ENCODE data around the gene PRSS53. TPM values are rescaled to one million over a fixed set of nuclear protein-coding genes. Genes with fewer than 3 reads are reported as not detected.

PRSS53 gene
- total RNA-seq, 1 experiment from 2014 or later = 4.4 TPM

DNA sequence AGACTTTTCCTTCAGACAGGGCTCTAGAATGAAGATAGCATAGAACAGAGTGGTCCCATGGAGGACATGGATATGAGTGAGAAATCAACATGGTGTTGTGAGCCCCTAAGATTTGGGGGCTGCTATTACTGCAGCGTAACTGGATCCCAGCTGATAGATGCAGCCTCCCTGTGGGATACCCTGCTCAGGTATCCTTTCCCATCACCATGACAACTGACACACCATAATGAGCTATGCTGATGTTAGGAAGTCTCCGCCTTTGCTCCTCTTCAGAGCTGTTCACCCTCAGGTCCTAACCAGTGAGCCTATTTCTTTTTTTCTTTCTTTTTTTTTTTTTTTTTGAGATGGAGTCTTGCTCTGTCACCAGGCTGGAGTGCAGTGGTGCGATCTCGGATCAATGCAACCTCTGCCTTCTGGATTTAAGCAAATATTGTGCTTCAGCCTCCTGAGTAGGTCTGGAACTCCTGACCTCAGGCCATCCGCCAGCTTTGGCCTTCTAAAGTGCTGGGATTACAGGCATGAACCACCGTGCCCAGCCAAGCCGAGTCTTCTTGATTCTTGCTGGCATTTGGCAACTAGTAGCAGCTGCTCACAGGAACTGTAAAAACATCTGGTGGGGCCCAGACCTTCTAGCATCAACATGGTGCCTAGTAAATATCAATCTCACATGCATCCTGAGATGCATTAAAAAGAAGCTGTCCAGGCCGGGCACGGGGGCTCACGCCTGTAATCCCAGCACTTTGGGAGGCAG, 38.3 kb downstream of the PRSS53 start:
- DNase-seq (ENCODE audit: unreplicated experiment) = no peak
- CTCF ChIA-PET = interaction anchor here (0.6 to 1.8 kb wide), 5 partner anchors 14 to 126 kb away, joined by 3 to 7 read pairs (median 4); partner anchors contain the start of gene HSD3B7
- H3K4me3 Mint-ChIP-seq (ENCODE audit: unreplicated experiment) = no peak overlapping the region
- no TSS peak for BruUV-seq (replicated peaks)
- TF ChIP-seq, protein P1, sequence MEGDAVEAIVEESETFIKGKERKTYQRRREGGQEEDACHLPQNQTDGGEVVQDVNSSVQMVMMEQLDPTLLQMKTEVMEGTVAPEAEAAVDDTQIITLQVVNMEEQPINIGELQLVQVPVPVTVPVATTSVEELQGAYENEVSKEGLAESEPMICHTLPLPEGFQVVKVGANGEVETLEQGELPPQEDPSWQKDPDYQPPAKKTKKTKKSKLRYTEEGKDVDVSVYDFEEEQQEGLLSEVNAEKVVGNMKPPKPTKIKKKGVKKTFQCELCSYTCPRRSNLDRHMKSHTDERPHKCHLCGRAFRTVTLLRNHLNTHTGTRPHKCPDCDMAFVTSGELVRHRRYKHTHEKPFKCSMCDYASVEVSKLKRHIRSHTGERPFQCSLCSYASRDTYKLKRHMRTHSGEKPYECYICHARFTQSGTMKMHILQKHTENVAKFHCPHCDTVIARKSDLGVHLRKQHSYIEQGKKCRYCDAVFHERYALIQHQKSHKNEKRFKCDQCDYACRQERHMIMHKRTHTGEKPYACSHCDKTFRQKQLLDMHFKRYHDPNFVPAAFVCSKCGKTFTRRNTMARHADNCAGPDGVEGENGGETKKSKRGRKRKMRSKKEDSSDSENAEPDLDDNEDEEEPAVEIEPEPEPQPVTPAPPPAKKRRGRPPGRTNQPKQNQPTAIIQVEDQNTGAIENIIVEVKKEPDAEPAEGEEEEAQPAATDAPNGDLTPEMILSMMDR (IDR thresholded peaks at IDR 0.05; ENCODE audit: unreplicated experiment) = no peak
- H3K36me3 Mint-ChIP-seq (ENCODE audit: insufficient read depth, unreplicated experiment) = peaks cover 10% of the 10 kb centered on the region
- no peaks in the 10 kb centered on the region for H3K9me3 Mint-ChIP-seq (ENCODE audit: unreplicated experiment)
- peaks cover 20% of the 10 kb centered on the region for H3K4me1 Mint-ChIP-seq (ENCODE audit: insufficient read depth, unreplicated experiment)
- intact Hi-C loops (cut with micrococcal nuclease) = no loop called here
- H3K27me3 Mint-ChIP-seq (ENCODE audit: insufficient read depth, unreplicated experiment) = no peaks in the 10 kb centered on the region
- H3K27ac Mint-ChIP-seq (ENCODE audit: low read depth, unreplicated experiment) = no peak overlapping the region
- POLR2A ChIA-PET = interaction anchor here (0.5 to 2.3 kb wide), 7 partner anchors 16 to 274 kb away, joined by 3 to 10 read pairs (median 4); partner anchors contain the start of genes SETD1A and STX4

DNA sequence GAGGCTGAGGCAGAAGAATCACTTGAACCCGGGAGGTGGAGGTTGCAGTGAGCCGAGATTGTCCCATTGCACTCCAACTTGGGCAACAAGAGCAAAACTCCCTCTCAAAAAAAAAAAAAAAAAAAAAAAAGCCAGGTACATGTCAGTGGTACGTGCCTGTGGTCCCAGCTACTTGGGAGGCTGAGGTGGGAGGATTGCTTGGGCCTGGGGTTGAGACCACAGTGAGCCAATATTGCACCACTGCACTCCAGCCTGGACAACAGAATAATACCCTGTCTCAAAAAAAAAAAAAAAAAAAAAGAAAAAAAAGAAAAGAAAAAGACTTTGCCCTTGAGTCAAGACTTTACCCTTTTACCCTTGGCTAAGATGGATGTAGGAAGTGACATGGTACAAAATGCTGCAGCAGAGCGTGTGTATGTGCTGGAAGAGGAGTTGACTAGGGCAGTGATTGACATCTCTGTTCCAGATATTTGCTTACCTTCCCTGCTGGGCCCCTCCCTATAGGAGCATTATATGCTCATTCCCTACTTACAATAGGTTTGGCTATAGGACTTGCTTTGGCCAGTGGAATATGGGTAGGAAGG, 44.8 kb downstream of the PRSS53 start:
- POLR2A ChIA-PET = interaction anchor here (1.1 to 1.2 kb wide), 2 partner anchors 8 to 11 kb away, joined by 5 to 6 read pairs; partner anchors contain the start of gene STX4
- Mint-ChIP-seq H3K4me3 (ENCODE audit: unreplicated experiment) (no peak overlapping the region), H3K4me1 (ENCODE audit: insufficient read depth, unreplicated experiment) (no peaks in the 10 kb centered on the region), H3K27ac (ENCODE audit: low read depth, unreplicated experiment) (no peak overlapping the region), H3K27me3 (ENCODE audit: insufficient read depth, unreplicated experiment) (no peaks in the 10 kb centered on the region), H3K36me3 (ENCODE audit: insufficient read depth, unreplicated experiment) (peaks cover 50% of the 10 kb centered on the region), H3K9me3 (ENCODE audit: unreplicated experiment) (no peaks in the 10 kb centered on the region)
- DNase-seq (ENCODE audit: unreplicated experiment) = no peak
- TF ChIP-seq, protein P1 (IDR thresholded peaks at IDR 0.05; ENCODE audit: unreplicated experiment) = no peak
- intact Hi-C loops (cut with micrococcal nuclease) = no loop called here
- CTCF ChIA-PET = interaction anchor here (0.9 to 1.0 kb wide), 2 partner anchors 8 to 58 kb away, joined by 3 read pairs; no protein-coding TSS in a partner anchor
- BruUV-seq (replicated peaks) = no TSS peak

DNA sequence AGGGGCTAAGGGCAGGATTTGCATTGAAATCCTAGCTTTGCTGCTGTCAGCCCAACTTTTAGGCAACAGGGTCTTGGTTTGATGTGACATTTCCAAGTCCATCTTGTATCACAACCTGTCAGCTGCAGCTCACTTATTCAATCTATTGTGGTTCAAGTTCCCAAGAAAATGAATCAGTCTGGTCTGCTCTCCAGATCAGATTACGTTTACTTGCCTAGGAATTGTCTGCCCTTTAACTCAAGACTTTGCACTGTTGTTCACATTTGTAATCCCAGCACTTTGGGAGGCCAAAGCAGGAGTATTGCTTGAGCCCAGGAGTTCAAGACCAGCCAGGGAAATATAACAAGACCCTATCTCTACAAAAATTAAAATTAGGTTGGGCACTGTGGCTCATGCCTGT, 45.4 kb downstream of the PRSS53 start:
- Mint-ChIP-seq H3K4me1 (ENCODE audit: insufficient read depth, unreplicated experiment) (no peaks in the 10 kb centered on the region), H3K36me3 (ENCODE audit: insufficient read depth, unreplicated experiment) (peaks cover 57% of the 10 kb centered on the region), H3K9me3 (ENCODE audit: unreplicated experiment) (no peaks in the 10 kb centered on the region), H3K4me3 (ENCODE audit: unreplicated experiment) (no peak overlapping the region), H3K27ac (ENCODE audit: low read depth, unreplicated experiment) (no peak overlapping the region), H3K27me3 (ENCODE audit: insufficient read depth, unreplicated experiment) (no peaks in the 10 kb centered on the region)
- no TSS peak for BruUV-seq (replicated peaks)
- ChIA-PET CTCF (interaction anchor here (0.9 to 1.0 kb wide), 2 partner anchors 8 to 57 kb away, joined by 3 read pairs; no protein-coding TSS in a partner anchor), POLR2A (interaction anchor here (1.1 kb wide), 1 partner anchor 9 kb away, joined by 6 read pairs; no protein-coding TSS in a partner anchor)
- intact Hi-C loops (cut with micrococcal nuclease) = no loop called here
- TF ChIP-seq, protein P1 (IDR thresholded peaks at IDR 0.05; ENCODE audit: unreplicated experiment) = no peak
- DNase-seq (ENCODE audit: unreplicated experiment) = no peak

DNA sequence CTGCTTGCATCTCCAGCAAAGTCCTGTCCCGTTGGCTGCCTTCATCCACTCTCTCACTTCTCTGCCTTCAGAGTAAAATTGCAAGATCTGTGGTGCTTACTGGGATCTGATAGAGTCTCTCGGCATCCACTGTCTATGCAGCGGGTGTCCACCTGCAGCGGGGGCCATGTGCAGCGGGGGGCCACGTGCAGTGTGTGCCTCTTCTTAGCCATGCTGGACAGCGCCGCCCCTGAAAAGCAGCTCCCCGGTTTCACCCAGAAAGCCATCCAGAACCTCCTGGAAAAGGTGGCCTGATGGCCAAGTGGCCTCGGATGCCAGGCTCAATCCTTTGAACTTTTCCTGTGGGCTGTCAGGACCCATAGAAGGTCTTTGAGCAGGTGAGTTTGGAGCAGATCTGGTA, 45.9 kb downstream of the PRSS53 start:
- H3K4me3 Mint-ChIP-seq (ENCODE audit: unreplicated experiment) = no peak overlapping the region
- no TSS peak for BruUV-seq (replicated peaks)
- no peak overlapping the region for H3K27ac Mint-ChIP-seq (ENCODE audit: low read depth, unreplicated experiment)
- DNase-seq (ENCODE audit: unreplicated experiment) = no peak
- TF ChIP-seq, protein P1 (IDR thresholded peaks at IDR 0.05; ENCODE audit: unreplicated experiment) = no peak
- peaks cover 61% of the 10 kb centered on the region for H3K36me3 Mint-ChIP-seq (ENCODE audit: insufficient read depth, unreplicated experiment)
- ChIA-PET POLR2A (interaction anchor here (1.1 kb wide), 2 partner anchors 9 to 25 kb away, joined by 3 to 6 read pairs; no protein-coding TSS in a partner anchor), CTCF (interaction anchor here (0.6 kb wide), 1 partner anchor 400 kb away, joined by 3 read pairs; the partner anchor contains the start of gene ZNF843)
- H3K9me3 Mint-ChIP-seq (ENCODE audit: unreplicated experiment) = no peaks in the 10 kb centered on the region
- H3K27me3 Mint-ChIP-seq (ENCODE audit: insufficient read depth, unreplicated experiment) = no peaks in the 10 kb centered on the region
- H3K4me1 Mint-ChIP-seq (ENCODE audit: insufficient read depth, unreplicated experiment) = no peaks in the 10 kb centered on the region
- intact Hi-C loops (cut with micrococcal nuclease) = no loop called here
